Measurements from ENCODE around the gene DOCK6.

DNA sequence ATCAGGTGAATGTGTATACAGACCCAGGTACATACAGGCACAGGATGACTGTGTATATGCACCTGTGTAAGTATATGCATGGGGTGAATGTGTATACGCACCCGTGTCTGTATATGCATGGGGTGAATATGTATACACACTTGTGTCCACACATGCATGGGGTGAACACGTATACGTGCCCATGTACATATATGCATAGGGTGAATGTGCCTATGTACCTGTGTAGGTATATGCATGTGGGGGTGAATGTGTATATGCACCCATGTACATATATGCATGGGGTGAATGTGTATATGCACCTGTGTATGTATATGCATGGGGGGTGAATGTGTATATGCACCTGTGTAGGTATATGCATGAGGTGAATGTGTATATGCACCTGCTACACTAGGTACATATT lies 29.8 kb downstream of the DOCK6 start:
- TF ChIP-seq, protein P1, sequence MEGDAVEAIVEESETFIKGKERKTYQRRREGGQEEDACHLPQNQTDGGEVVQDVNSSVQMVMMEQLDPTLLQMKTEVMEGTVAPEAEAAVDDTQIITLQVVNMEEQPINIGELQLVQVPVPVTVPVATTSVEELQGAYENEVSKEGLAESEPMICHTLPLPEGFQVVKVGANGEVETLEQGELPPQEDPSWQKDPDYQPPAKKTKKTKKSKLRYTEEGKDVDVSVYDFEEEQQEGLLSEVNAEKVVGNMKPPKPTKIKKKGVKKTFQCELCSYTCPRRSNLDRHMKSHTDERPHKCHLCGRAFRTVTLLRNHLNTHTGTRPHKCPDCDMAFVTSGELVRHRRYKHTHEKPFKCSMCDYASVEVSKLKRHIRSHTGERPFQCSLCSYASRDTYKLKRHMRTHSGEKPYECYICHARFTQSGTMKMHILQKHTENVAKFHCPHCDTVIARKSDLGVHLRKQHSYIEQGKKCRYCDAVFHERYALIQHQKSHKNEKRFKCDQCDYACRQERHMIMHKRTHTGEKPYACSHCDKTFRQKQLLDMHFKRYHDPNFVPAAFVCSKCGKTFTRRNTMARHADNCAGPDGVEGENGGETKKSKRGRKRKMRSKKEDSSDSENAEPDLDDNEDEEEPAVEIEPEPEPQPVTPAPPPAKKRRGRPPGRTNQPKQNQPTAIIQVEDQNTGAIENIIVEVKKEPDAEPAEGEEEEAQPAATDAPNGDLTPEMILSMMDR (optimal IDR thresholded peaks at IDR 0.05 in 1 of 3, IDR thresholded peaks at IDR 0.05 in 1 of 3, conservative IDR thresholded peaks at IDR 0.05 in 1 of 3; ENCODE audit: extremely low read depth in 1 of 3, insufficient read depth in 2 of 3, low read length in 3 of 3), result no peak
- no peak for TF ChIP-seq EZH2 (IDR thresholded peaks at IDR 0.05; ENCODE audit: low read length)

Measured in keratinocyte (primary cell).